Aorta (tissue), 5 donors: ENCODE data around the gene LGALSL. TPM values are rescaled to one million over a fixed set of nuclear protein-coding genes. Genes with fewer than 3 reads are reported as not detected.

ENCODE experiments used
- ATAC-seq: fragments of 200-7000 bp; cut with Tn5 transposase; one replicate; pipeline ENCODE4 v1.9.1; 2022; ENCODE audit warnings: moderate library complexity; ENCODE audit not compliant: low FRiP score
- DNase-seq, 2 donors: peaks; one replicate each; pipeline ENCODE4 v3.0.0-alpha.2; 2020
- H3K27ac ChIP-seq, 2 donors: one replicate each; pipeline ENCODE4 v1.5.1; 2013; ENCODE audit warnings: low read length in 2 of 2, mild to moderate bottlenecking in 2 of 2, moderate library complexity in 2 of 2, control low read depth in 1 of 2, inconsistent platforms in 1 of 2, low read depth in 1 of 2
- H3K27me3 ChIP-seq, 2 donors: one replicate each; pipeline ENCODE4 v1.6.1; 2013; ENCODE audit warnings: control low read depth in 1 of 2, low read length in 1 of 2, mild to moderate bottlenecking in 1 of 2, moderate library complexity in 1 of 2; ENCODE audit not compliant: insufficient read depth in 2 of 2, control insufficient read depth in 1 of 2
- H3K36me3 ChIP-seq, 2 donors: one replicate each; pipeline ENCODE4 v1.6.1; 2013; ENCODE audit warnings: control low read depth in 1 of 2, low read length in 1 of 2, mild to moderate bottlenecking in 1 of 2; ENCODE audit not compliant: insufficient read depth in 2 of 2, control insufficient read depth in 1 of 2
- H3K4me1 ChIP-seq, 2 donors: one replicate each; pipeline ENCODE4 v1.6.1; 2013; ENCODE audit warnings: low read length in 2 of 2, control low read depth in 1 of 2, mild to moderate bottlenecking in 1 of 2, moderate library complexity in 1 of 2; ENCODE audit not compliant: insufficient read depth in 2 of 2, control insufficient read depth in 1 of 2
- H3K4me3 ChIP-seq, 2 donors: one replicate each; pipeline ENCODE4 v1.5.1; 2013; ENCODE audit warnings: low read length in 2 of 2, control low read depth in 1 of 2, mild to moderate bottlenecking in 1 of 2
- H3K9me3 ChIP-seq: one replicate; pipeline ENCODE4 v1.6.1; 2013; ENCODE audit warnings: mild to moderate bottlenecking, low read length; ENCODE audit not compliant: control insufficient read depth
- WGBS, 2 donors: extraction: QIAGEN DNeasy Blood & Tissue Kit; methylation state at CpG; one replicate each; pipeline ENCODE4 v1.1.7; 2013; 5-methylcytosine and 5-hydroxymethylcytosine counted together
- intact Hi-C, 2 donors: fragments of 100-400 bp; cut with DNase I; formaldehyde crosslinking; loops; one replicate each; pipeline versions ENCODE4 v1.14.2 to v1.15.0; 2022
- polyA plus RNA-seq, 2 donors: library from polyadenylated mRNA; stranded (reverse); fragments of 200-250 nt; gene quantifications; one replicate each; pipeline ENCODE4 v1.2.3, GENCODE V29; 2013
- total RNA-seq, 2 donors: library from RNA; stranded (reverse); fragmentation: NEBNext Ultra II Directional; extraction: Animal tissue kit (Norgen Biotek cat#: 25700); gene quantifications; one replicate each; pipeline ENCODE4 v1.2.1, GENCODE V29; 2021
- donor health status: healthy with polysubstance abuse.
- donor health status: Bipolar disorder and iron deficiency.
- donor health status: DM: no; HTN: no; CAD: no.
- donor health status: DM: no; HTN: no; CAD: no.
- donor health status: DM: yes; HTN: yes; CAD: no.

The LGALSL gene
- total and polyA plus RNA-seq, 4 donors = 18.5 to 26.8 (median 19.4) TPM

DNA sequence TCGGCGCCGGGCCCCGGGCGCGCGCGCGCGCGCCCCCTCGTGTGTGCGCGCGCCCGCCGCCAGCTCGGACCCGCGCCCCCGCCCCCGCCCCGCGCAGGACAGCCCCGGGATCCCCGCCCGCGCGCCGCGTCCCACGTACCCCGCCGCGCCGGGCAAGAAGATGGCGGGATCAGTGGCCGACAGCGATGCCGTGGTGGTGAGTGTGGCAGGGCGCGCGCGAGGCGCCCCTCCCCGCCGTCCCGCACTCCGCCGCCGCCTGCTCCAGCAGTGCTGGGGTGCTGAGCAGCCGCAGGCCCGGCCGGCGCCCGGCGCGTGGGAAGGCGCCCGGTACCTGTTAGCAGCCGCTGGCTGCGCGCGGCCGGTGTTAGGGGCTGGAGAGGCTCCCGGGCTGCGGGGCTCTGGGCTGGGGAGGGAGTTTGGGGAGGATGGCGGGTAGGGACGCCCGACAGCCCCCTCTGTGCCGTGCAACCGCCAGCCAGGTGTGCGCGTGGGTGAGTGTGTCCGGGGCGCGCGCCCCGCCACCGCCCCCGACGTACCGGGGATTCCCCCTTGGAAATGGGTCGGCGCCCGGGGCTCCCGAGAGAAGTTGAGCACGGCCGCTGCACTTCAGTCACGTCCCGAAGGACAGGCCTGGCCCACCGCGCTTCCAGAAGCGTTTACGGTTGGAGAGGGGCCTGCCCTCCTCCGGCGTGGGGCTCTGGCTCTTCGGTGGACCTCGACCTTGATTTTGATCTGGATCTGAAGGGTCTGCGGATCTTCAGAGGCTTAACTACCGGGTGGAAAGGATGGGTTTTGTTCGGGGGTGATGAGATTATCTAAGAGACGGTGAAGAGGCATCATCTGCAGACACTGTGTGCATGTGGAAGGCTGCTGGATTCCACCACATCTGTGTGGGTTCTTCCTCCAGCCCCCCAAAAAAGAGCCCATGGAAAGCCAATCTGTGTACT is 697 bp downstream of the LGALSL start:
- 2 to 3% methylated on average over 73 to 103 of the region's 103 CpGs for WGBS, 2 donors
- no peaks in the 10 kb centered on the region for H3K9me3 ChIP-seq
- H3K27me3 ChIP-seq = no peaks in the 10 kb centered on the region
- ATAC-seq = peak; percentile 50
- H3K4me3 ChIP-seq = peak overlapping the region; percentile 57 to 85
- peak overlapping the region; percentile 72 to 97 for H3K27ac ChIP-seq
- H3K4me1 ChIP-seq = no peaks in the 10 kb centered on the region
- DNase-seq = peak; percentile 71 to 84
- intact Hi-C loops = loop anchor here (1.0 to 10.0 kb wide), 7 partner anchors 33 to 124 kb away; no protein-coding TSS in a partner anchor
- H3K36me3 ChIP-seq = peaks cover 2 to 3% of the 10 kb centered on the region in 2 donors

DNA sequence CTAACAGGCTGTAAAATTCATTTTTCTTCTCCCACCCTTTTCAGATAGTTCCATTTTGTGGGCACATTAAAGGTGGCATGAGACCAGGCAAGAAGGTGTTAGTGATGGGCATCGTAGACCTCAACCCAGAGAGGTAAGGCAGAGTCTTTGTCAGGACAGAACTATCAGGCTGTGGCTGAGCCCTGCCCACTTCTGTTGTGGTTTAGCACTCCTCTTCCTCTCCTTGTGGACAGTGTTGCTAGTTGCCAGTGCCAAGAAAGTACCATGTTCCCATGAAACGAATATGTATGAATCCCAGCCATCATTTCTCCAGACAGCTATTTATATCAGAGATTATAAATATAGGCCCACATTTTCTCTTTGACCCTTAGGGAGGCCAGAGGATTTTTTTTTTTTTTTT is 1.6 kb downstream of the LGALSL start:
- no peak for DNase-seq
- peak overlapping the region in 1 of 2 donors; percentile 85 for H3K4me3 ChIP-seq
- intact Hi-C loops = loop anchor here (1.0 to 10.0 kb wide), 4 partner anchors 53 to 125 kb away; no protein-coding TSS in a partner anchor
- H3K36me3 ChIP-seq = peaks cover 2 to 3% of the 10 kb centered on the region in 2 donors
- ATAC-seq = no peak
- no peaks in the 10 kb centered on the region for H3K27me3 ChIP-seq
- peaks cover 0 to 3% of the 10 kb centered on the region in 2 donors for H3K4me1 ChIP-seq
- 48% methylated on average over 2 of the region's 2 CpGs for WGBS, 2 donors
- peak overlapping the region; percentile 21 to 57 for H3K27ac ChIP-seq
- H3K9me3 ChIP-seq = no peaks in the 10 kb centered on the region

DNA sequence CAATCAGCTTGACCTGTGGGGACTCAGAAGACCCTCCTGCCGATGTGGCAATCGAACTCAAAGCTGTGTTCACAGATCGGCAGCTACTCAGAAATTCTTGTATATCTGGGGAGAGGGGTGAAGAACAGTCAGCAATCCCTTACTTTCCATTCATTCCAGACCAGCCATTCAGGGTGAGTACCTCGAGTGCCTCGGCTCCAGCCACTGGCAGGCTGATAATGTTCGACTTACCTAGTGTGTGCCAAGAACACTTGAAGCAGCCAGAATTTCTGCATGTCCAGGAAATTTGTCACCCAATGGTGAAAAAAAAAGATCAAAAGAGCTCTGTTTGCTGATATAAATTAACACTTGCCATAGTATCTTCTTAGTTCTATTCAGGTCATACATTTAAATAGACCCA is 2.3 kb downstream of the LGALSL start:
- Histone ChIP-seq H3K27ac (no peak overlapping the region), H3K36me3 (peaks cover 2 to 3% of the 10 kb centered on the region in 2 donors), H3K4me1 (peaks cover 0 to 3% of the 10 kb centered on the region in 2 donors), H3K4me3 (no peak overlapping the region), H3K27me3 (no peaks in the 10 kb centered on the region), H3K9me3 (no peaks in the 10 kb centered on the region)
- DNase-seq = no peak
- intact Hi-C loops = loop anchor here in 1 of 2 donors (5.0 to 10.0 kb wide), 2 partner anchors 54 to 99 kb away; no protein-coding TSS in a partner anchor
- WGBS, 2 donors = 51 to 57% methylated on average over 6 of the region's 6 CpGs
- ATAC-seq = no peak

DNA sequence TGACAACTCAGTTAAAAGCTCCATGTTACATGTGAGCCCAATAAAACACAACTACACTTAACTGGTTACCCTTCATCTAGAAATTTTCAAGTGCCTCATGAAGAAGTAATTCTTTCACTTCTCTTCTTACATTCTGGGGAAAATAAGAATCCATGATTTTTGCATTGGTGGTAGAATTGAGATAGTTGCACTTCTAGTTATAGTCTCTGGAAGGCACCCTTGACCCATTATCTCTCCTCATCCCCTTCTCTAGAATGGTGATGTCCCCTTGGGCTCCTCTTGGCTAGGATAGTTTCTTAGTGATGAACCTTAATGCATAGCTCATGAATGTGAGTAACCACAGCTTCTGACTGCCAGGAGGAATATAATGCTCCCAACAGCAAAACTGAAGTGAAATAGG is 3.6 kb downstream of the LGALSL start:
- Histone ChIP-seq H3K4me3 (no peak overlapping the region), H3K27ac (no peak overlapping the region), H3K9me3 (no peaks in the 10 kb centered on the region), H3K4me1 (peaks cover 0 to 3% of the 10 kb centered on the region in 2 donors), H3K36me3 (peaks cover 2 to 3% of the 10 kb centered on the region in 2 donors), H3K27me3 (no peaks in the 10 kb centered on the region)
- DNase-seq (no peak), ATAC-seq (no peak)
- intact Hi-C loops = loop anchor here in 1 of 2 donors (5.0 to 10.0 kb wide), 2 partner anchors 55 to 97 kb away; no protein-coding TSS in a partner anchor

DNA sequence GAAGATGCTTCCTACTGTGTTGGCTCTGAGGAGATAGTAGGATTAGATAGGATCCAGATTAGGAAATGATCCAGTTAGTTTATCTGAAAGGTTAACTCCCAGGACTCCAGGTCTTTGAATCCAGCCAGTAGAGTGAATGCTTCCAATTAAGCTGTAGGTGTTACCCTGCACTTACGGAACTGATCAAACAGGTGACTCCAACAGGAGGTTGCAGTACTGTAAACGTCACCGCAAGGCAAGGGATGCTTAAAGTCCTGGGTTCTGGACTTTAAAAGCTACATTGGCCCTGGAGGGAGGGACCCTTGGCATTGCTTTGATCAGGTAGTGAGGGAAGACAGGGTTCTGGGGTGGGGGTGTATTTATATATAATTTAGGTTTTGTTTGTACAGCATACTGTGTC is 5.6 kb downstream of the LGALSL start:
- DNase-seq = no peak
- intact Hi-C loops = loop anchor here in 1 of 2 donors (5.0 to 10.0 kb wide), 2 partner anchors 57 to 95 kb away; no protein-coding TSS in a partner anchor

DNA sequence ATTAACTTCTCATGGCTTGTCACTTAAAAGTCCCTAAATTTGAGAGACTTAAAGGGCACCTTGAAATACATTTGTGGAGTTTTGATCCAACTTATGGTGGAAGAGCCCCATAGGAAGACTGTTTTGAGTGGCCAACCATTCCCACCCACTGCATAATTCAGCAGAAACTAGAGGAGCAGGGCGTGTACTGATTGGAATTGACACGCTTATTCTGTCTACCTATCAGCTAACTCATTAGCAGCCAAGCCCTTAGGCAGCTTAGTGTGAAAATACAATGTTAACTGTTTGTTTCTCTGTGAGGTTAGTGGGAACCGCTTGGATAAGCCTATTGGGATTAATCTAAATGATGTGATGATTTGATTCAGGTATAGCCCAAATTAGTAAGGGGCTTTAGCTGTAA is 6.4 kb downstream of the LGALSL start:
- 43 to 71% methylated on average over 3 of the region's 3 CpGs for WGBS, 2 donors

More for the DNA sequence above, 5.6 kb downstream of the LGALSL start:
- Histone ChIP-seq H3K36me3 (peaks cover 2 to 3% of the 10 kb centered on the region in 2 donors), H3K4me1 (peaks cover 0 to 3% of the 10 kb centered on the region in 2 donors), H3K9me3 (no peaks in the 10 kb centered on the region), H3K27ac (no peak overlapping the region), H3K4me3 (no peak overlapping the region), H3K27me3 (no peaks in the 10 kb centered on the region)
- no peak for ATAC-seq
- 95% methylated on average over 3 of the region's 3 CpGs for WGBS, 2 donors

DNA sequence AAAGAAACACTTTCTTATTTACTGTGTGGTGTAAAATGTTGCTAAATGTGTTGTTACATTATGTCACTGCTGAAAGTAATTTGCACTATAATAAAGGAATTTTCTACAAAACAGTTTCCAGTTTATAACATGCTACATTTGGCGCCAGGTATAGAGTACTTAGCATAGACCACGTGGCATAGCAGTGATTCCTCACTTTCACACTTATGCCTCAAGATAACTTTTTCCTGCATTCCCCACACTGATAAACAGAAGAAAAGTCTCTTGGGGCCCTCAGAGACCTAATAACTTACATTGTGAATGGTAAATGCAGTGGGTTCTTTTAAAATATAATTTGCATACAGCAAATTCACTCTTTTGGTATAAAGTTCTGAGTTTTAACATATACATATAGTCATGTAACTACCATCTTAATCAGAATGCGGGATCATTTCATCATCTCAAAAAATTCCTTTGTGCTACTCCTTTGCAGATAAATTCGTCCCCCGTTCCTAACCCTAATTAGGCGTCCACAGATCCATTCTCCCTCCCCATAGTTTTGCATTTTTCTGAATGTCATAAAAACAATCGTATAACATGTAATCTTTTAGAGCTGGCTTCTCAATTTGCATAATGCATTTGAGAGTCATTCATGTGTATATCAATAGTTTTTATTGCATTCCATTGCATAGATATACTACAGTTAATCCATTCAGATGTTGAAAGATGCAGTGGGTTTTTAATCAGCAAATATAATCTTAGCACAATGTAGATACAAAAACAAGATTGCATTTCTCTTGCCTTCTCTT is 7.5 kb downstream of the LGALSL start:
- H3K27ac ChIP-seq = no peak overlapping the region
- no peaks in the 10 kb centered on the region for H3K9me3 ChIP-seq
- WGBS, 2 donors = 84 to 87% methylated on average over 7 of the region's 7 CpGs
- H3K27me3 ChIP-seq = no peaks in the 10 kb centered on the region
- peaks cover 2 to 3% of the 10 kb centered on the region in 2 donors for H3K36me3 ChIP-seq
- H3K4me1 ChIP-seq = peaks cover 0 to 3% of the 10 kb centered on the region in 2 donors
- no peak for ATAC-seq
- intact Hi-C loops = no loop called here
- H3K4me3 ChIP-seq = no peak overlapping the region
- no peak for DNase-seq

More for the DNA sequence above, 6.4 kb downstream of the LGALSL start:
- ATAC-seq (no peak), DNase-seq (no peak)
- Histone ChIP-seq H3K27me3 (no peaks in the 10 kb centered on the region), H3K27ac (no peak overlapping the region), H3K4me3 (no peak overlapping the region), H3K36me3 (peaks cover 2 to 3% of the 10 kb centered on the region in 2 donors), H3K4me1 (peaks cover 0 to 3% of the 10 kb centered on the region in 2 donors), H3K9me3 (no peaks in the 10 kb centered on the region)
- intact Hi-C loops = no loop called here

DNA sequence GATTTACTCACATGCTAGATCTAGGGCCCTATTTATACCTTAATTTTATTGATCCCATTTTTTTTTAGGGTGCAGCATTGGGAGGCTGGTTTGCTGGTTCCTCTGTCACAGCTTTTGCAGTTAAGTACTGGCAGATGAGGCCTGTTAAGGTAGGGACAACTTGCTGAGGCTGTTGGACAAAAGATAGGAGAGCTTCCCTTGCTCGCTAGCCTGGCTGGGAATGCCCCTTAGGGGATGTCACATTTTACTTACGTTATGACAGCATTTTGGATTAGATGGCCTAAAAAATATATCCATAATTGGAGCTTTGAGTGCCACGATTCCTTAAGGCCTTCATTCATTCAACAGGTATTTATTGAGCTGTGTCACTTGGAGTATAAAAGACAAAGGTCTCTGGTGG is 8.2 kb downstream of the LGALSL start:
- Histone ChIP-seq H3K27ac (no peak overlapping the region), H3K36me3 (peaks cover 0 to 3% of the 10 kb centered on the region in 2 donors), H3K27me3 (no peaks in the 10 kb centered on the region), H3K9me3 (no peaks in the 10 kb centered on the region), H3K4me1 (peaks cover 0 to 3% of the 10 kb centered on the region in 2 donors), H3K4me3 (no peak overlapping the region)
- WGBS, 2 donors = 95 to 97% methylated on average over 3 of the region's 3 CpGs
- DNase-seq (no peak), ATAC-seq (no peak)
- intact Hi-C loops = no loop called here
